Central memory CD4-positive, alpha-beta T cell (primary cell): Measurements from ENCODE around the gene SFTPD.
A peak's percentile ranks its signal among the peaks of the same experiment; 100 is the strongest.
"Not testable (repeated sequence)": the region's sequence is repeated elsewhere in the genome, so short reads cannot be mapped to it uniquely, and the experiment has no call there.

Experiments
- DNase-seq: peaks from one replicate; pipeline ENCODE4 v3.0.0; 2022

The SFTPD gene

GRCh38 chr10:79923669-79924068 is 25.2 kb downstream of the SFTPD start:
- no peak for DNase-seq

- no peak for DNase-seq
Measured at GRCh38 chr10:79923145-79923544, 25.8 kb downstream of the SFTPD start.

DNA sequence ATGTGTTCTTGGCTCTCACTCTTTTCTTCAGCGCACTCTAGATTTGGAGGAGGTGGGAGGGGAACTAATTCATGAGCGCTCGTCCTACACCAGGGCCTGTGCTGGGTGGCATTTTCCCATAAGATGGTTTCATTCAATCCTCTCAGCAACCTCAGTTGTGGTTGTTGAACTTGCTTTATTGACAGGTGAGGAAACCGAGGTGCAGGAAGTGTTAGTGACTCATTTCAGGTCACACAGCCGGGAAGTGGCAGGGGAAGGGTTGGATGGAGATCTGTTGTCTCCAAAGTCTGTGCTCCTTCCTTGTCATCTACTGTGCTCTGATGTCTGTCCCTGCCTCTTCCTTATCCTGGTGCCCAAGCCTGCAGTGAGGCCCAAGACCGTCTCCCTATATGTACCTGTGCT is 26.9 kb downstream of the SFTPD start:
- DNase-seq, result not testable (repeated sequence)

DNA sequence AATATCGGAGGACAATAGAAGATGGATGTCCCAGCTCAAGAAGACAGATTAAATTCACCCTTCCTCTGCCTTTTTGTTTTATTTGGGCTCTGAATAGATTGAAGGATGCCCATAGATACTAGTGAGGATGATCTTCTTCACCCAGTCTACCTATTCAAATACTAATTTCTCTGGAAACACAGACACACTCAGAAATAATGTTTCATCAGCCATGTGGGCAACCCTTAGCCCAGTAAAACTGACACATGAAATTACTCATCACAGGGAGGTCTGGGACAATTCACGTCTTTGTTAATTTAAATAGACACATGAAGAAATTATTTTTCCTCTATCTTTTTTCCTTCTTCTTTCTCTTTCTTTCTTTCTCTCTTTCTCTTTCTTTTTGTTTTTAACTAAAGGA is 33.1 kb downstream of the SFTPD start:
- not testable (repeated sequence) for DNase-seq

DNA sequence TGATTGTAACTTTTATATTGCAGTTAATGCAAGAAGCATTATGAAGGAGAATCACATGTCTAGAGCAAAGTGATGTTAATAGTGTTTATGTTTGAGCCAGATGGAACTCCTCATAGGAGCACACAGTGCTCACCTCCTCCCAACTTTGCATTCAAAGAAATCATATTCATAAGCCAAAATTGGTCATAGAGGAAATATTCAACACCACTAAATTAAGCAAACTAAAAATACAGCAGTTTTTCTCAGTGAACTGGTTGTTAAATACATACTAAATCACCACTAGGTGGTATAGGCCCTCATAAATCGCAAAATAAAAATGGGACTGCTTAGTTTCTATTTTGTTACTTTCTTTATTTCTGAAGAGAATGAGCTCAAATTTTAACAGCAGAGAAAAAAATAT is 34.4 kb downstream of the SFTPD start:
- DNase-seq, result not testable (repeated sequence)

DNA sequence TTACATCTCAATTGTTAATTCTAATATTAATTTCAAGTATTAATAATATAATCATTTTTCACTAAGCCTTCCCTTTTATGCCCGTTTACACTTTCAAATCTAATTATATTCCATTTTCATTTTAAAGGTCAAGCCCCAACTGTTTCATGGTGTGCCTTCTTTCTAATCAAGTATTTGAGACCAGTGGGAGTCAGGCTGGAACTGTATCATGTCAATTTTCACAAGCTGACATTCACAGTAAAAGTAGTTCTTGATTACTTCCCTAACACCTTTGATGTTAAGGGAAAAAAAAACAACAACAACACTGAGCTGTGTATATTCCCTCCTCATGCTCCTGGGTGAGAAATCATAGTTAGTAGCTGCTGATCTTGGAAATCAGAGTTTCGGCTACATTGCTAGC is 38.1 kb downstream of the SFTPD start:
- no peak for DNase-seq

DNA sequence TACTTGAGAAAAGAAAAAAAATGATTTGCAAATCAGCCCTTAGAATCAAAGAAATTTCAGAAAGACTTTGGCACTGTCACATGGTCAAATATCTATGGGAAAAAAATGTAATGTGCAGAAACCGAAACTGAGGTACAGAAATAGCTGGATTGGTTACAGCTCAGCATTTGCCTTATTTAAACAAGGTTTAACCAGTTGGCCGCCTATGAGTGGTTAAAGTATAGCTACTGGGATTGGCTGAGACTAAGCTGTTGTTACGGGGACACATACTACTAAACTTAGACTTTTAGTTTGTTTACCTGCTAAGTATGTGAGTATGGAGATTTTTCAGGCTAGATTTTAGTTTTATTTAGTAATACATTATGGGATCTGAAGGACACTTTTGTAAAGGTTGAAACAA is 38.6 kb downstream of the SFTPD start:
- no peak for DNase-seq

- DNase-seq, result no peak
Measured at GRCh38 chr10:79905322-79906314, 43.3 kb downstream of the SFTPD start.

GRCh38 chr10:79904671-79905321 is 44.1 kb downstream of the SFTPD start:
- DNase-seq, result peak; percentile 19

- not testable (repeated sequence) for DNase-seq
Measured at GRCh38 chr10:79901571-79901970, 47.3 kb downstream of the SFTPD start.

GRCh38 chr10:79898597-79899325 is 50.1 kb downstream of the SFTPD start:
- no peak for DNase-seq

- not testable (repeated sequence) for DNase-seq
Measured at GRCh38 chr10:79892896-79893295, 56.0 kb downstream of the SFTPD start.

- no peak for DNase-seq
Measured at GRCh38 chr10:79890469-79890868, 58.4 kb downstream of the SFTPD start.

- DNase-seq, result not testable (repeated sequence)
Measured at GRCh38 chr10:79888984-79889383, 59.9 kb downstream of the SFTPD start.
